ENCODE data around the gene OST4. TPM values are rescaled to one million over a fixed set of nuclear protein-coding genes. Genes with fewer than 3 reads are reported as not detected.
A peak's percentile ranks its signal among the peaks of the same experiment; 100 is the strongest.

OST4 gene
- polyA plus RNA-seq, 2 of the 4 experiments (the other 2 are of a cell fraction), result 392 to 880 TPM

DNA sequence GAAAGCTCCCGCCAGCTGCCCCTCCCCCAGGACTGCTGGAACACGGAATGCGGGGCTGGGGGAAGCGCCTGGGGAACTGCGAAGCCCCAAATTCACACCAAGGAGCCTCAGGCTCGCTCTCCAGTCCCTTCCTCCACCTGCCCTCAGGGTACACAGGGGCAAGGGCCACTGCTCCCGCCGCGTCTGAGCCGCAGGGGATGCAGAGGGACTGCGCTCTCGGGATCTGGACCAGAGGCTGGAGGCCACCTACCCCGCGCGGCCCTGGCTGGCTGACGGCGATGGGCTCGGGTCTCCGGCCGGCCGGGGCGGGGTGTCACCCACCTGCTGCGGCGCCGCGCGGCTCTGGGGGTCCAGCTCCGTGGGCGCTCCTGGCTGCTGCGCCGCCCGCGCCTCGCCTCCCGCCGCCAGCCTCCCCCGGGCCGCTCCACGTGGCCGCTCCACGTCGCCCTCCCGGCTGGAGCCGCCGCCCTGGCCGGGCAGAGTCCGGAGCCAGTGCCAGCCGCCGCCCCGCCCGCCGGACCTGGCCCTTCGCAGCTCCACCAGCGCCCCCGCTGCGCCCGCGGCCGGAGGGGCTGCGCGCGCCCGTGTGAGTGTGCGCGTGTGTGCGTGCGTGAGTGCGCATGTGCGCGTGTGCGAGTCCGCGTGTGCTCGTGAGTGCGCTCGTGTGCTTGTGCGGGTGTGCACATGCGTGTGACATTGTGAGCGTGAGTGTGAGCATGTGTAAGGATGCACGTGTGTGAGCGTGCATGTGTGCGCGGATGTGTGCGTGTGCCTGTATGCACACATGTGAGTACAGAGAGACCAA, 47.3 kb upstream of the OST4 start, which contains the start of gene CGREF1 (continued):
- TF ChIP-seq, protein P1, sequence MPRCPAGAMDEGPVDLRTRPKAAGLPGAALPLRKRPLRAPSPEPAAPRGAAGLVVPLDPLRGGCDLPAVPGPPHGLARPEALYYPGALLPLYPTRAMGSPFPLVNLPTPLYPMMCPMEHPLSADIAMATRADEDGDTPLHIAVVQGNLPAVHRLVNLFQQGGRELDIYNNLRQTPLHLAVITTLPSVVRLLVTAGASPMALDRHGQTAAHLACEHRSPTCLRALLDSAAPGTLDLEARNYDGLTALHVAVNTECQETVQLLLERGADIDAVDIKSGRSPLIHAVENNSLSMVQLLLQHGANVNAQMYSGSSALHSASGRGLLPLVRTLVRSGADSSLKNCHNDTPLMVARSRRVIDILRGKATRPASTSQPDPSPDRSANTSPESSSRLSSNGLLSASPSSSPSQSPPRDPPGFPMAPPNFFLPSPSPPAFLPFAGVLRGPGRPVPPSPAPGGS (IDR thresholded peaks at IDR 0.05), result no peak
- TF ChIP-seq JUNB (IDR thresholded peaks at IDR 0.05) (no peak), RNF2 (IDR thresholded peaks at IDR 0.05; ENCODE audit: borderline replicate concordance, low read depth) (no peak), TP53 (CRISPR knock-in tag; IDR thresholded peaks at IDR 0.05) (no peak), POLR2A (IDR thresholded peaks at IDR 0.05; ENCODE audit: low read length) (peak; percentile 30; the same call in 1 of the 2 replicates), HDAC2 (IDR thresholded peaks at IDR 0.05) (no peak), ESRRA (IDR thresholded peaks at IDR 0.05; ENCODE audit: borderline replicate concordance, low read length) (no peak), KDM1A (IDR thresholded peaks at IDR 0.05; ENCODE audit: low read depth) (no peak), JUN (IDR thresholded peaks at IDR 0.05) (no peak; a peak in 1 of 5 replicates), TFCP2L1 (CRISPR knock-in tag; IDR thresholded peaks at IDR 0.05) (no peak), FOSL2 (IDR thresholded peaks at IDR 0.05) (no peak), FOSL2 (CRISPR knock-in tag; IDR thresholded peaks at IDR 0.05) (no peak), CBX8 (IDR thresholded peaks at IDR 0.05) (no peak)
- TF ChIP-seq, protein P2, sequence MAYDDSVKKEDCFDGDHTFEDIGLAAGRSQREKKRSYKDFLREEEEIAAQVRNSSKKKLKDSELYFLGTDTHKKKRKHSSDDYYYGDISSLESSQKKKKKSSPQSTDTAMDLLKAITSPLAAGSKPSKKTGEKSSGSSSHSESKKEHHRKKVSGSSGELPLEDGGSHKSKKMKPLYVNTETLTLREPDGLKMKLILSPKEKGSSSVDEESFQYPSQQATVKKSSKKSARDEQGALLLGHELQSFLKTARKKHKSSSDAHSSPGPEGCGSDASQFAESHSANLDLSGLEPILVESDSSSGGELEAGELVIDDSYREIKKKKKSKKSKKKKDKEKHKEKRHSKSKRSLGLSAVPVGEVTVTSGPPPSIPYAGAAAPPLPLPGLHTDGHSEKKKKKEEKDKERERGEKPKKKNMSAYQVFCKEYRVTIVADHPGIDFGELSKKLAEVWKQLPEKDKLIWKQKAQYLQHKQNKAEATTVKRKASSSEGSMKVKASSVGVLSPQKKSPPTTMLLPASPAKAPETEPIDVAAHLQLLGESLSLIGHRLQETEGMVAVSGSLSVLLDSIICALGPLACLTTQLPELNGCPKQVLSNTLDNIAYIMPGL (CRISPR knock-in tag; IDR thresholded peaks at IDR 0.05; ENCODE audit: borderline replicate concordance), result no peak

DNA sequence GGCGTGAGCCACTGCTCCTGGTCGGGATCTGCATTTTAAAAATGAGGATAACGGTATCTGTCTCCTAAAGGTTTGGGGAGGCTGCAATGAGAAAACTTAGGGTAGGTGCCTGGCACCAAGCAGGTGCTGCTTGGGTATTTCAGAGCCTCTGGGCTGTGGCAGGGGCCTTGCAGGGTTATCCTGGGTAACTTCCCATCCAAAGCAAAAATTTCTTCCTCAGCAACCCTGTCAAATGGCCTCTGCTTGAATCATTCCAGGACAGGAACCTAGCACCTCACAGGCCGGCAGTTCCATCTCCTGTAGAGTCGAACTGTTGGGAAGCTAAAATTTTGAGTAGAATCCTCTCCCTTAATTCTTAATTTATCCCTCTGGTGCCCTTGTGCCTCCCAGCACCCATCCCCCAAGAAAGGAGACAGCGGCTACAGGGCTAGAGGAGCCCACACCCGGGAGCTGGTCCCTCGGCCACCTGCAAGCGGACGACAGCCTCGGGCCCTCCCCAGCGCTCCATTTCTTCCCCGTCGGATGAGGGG, 46.6 kb upstream of the OST4 start:
- peak; percentile 11 to 16; a peak in 3 of 6 replicates for ATAC-seq
- 74% methylated on average over 12 of the region's 14 CpGs for WGBS (ENCODE audit: missing lambda C conversion rate)
- peak overlapping the region; percentile 86 for H3K4me2 ChIP-seq
- 0 out of 3 replicates have a peak, but pooled peaks cover 4% of the 10 kb centered on the region for H3K4me1 ChIP-seq
- TF ChIP-seq CEBPB (IDR thresholded peaks at IDR 0.05), result no peak
- no peak for TF ChIP-seq HDAC2 (IDR thresholded peaks at IDR 0.05)
- TF ChIP-seq EHF (CRISPR knock-in tag; IDR thresholded peaks at IDR 0.05), result no peak
- no peak for TF ChIP-seq PBX3 (IDR thresholded peaks at IDR 0.05)
- no peak for TF ChIP-seq ZNF302 (CRISPR knock-in tag; IDR thresholded peaks at IDR 0.05)
- TF ChIP-seq NFE2L2 (conservative IDR thresholded peaks at IDR 0.05; ENCODE audit: low read length), result no peak
- no peak for TF ChIP-seq ZC3H11A (IDR thresholded peaks at IDR 0.05)
- no peak for TF ChIP-seq RCOR1 (IDR thresholded peaks at IDR 0.05; ENCODE audit: low read depth, low read length)
- TF ChIP-seq, protein P3, sequence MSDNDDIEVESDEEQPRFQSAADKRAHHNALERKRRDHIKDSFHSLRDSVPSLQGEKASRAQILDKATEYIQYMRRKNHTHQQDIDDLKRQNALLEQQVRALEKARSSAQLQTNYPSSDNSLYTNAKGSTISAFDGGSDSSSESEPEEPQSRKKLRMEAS (IDR thresholded peaks at IDR 0.05), result no peak
- TF ChIP-seq ATOH8 (CRISPR knock-in tag; IDR thresholded peaks at IDR 0.05; ENCODE audit: low read depth), result no peak
- no peak for TF ChIP-seq RFX5 (IDR thresholded peaks at IDR 0.05)
- no peak for TF ChIP-seq FOXS1 (CRISPR knock-in tag; IDR thresholded peaks at IDR 0.05)
- no peak for TF ChIP-seq HOXB5 (CRISPR knock-in tag; IDR thresholded peaks at IDR 0.05)
- no peak for TF ChIP-seq HOXA7 (CRISPR knock-in tag; IDR thresholded peaks at IDR 0.05)
- TF ChIP-seq SREBF2 (IDR thresholded peaks at IDR 0.05), result no peak
- DNase-seq (ENCODE audit: low read depth in 1 of 2, low spot score in 1 of 2), result no peak
- FAIRE-seq, result no peak
- H3K9me3 ChIP-seq, result no peaks in the 10 kb centered on the region
- H3K27ac ChIP-seq, result peak overlapping the region; percentile 71 to 88; a peak in 5 of 6 replicates
- H3K4me3 ChIP-seq, result peak overlapping the region; percentile 56
- CTCF ChIA-PET, result interaction anchor here (0.9 to 3.4 kb wide), 5 partner anchors 14 to 272 kb away, joined by 3 to 14 read pairs (median 3); no protein-coding TSS in a partner anchor
- POLR2A ChIA-PET, result no interaction called here

Measured in A549 (cell line).